ENCODE measurements around the gene ZGPAT. TPM values are rescaled to one million over a fixed set of nuclear protein-coding genes. Genes with fewer than 3 reads are reported as not detected.

ZGPAT gene
- total RNA-seq, 1 experiment from 2014 or later, result 27.6 TPM

GRCh38 chr20:63682384-63683139, 25.3 kb upstream of the ZGPAT start:
- Mint-ChIP-seq H3K4me1 (no peaks in the 10 kb centered on the region), H3K4me3 (no peak overlapping the region), H3K27me3 (ENCODE audit: low read depth) (no peaks in the 10 kb centered on the region), H3K9me3 (no peaks in the 10 kb centered on the region; a peak in 1 of 5 replicates), H3K36me3 (ENCODE audit: insufficient read depth in 1 of 3, low read depth in 3 of 3) (peaks cover 6 to 9% (median 9%) of the 10 kb centered on the region in 3 experiments; a peak in 5 of 7 replicates), H3K27ac (no peak overlapping the region)
- Histone ChIP-seq H4K8ac (replicated peaks; ENCODE audit: insufficient read length, low read depth, low read length) (no peak overlapping the region), H3K9ac (ENCODE audit: extremely low read depth, insufficient read length, low read length) (no peak overlapping the region), H3K79me1 (ENCODE audit: insufficient read depth, low read depth, low read length, poor library complexity, severe bottlenecking) (no peaks in the 10 kb centered on the region), H4K91ac (ENCODE audit: insufficient read length, low read depth, low read length) (no peak overlapping the region), H3K9me3 (ENCODE audit: control insufficient read depth, low read depth, low read length) (no peaks in the 10 kb centered on the region), H2AK5ac (ENCODE audit: insufficient read length, low read length) (no peak overlapping the region), H3K56ac (ENCODE audit: insufficient read length, low read depth, low read length) (no peak overlapping the region), H2AFZ (ENCODE audit: low read length) (no peak overlapping the region), H3K14ac (ENCODE audit: insufficient read depth, low read length) (no peak overlapping the region), H3K4ac (ENCODE audit: low read depth, low read length) (no peak overlapping the region), H3K18ac (ENCODE audit: insufficient read length, low read depth, low read length) (no peak overlapping the region), H4K20me1 (ENCODE audit: control insufficient read depth, insufficient read depth, insufficient read length) (no peaks in the 10 kb centered on the region), H3K79me2 (ENCODE audit: insufficient read depth, low read length) (no peaks in the 10 kb centered on the region), H2BK20ac (ENCODE audit: low read depth, low read length, poor library complexity, severe bottlenecking) (no peak overlapping the region), H3K4me1 (ENCODE audit: insufficient read depth, low read length) (no peaks in the 10 kb centered on the region), H4K5ac (ENCODE audit: insufficient read length, low read depth, low read length) (no peak overlapping the region), H2BK12ac (ENCODE audit: insufficient read length, low read depth, low read length) (no peak overlapping the region), H3T11ph (ENCODE audit: low read length) (no peak overlapping the region), H2BK120ac (ENCODE audit: low read depth, low read length, poor library complexity, severe bottlenecking) (no peak overlapping the region), H3K27ac (ENCODE audit: insufficient read length, low read depth, low read length) (no peak overlapping the region), H2BK15ac (ENCODE audit: low read depth, low read length) (no peak overlapping the region), H3K4me2 (ENCODE audit: insufficient read depth, insufficient read length, low read length) (no peak overlapping the region), H2BK5ac (ENCODE audit: insufficient read length, low read length) (no peak overlapping the region), H3K23ac (ENCODE audit: insufficient read length, low read depth, low read length) (no peak overlapping the region), H3K23me2 (ENCODE audit: insufficient read length, low read depth, low read length, poor library complexity, severe bottlenecking) (no peaks in the 10 kb centered on the region), H3K27me3 (ENCODE audit: insufficient read depth, low read length) (no peaks in the 10 kb centered on the region)
- DNase-seq, result no peak
- WGBS (ENCODE audit: extremely low coverage, insufficient read length, low lambda C conversion rate), result no CpG with 5 or more reads among the region's 22 CpGs
- TF ChIP-seq CTCF (conservative IDR thresholded peaks at IDR 0.05), result no peak

Measured in H9 (cell line).